Stimulated activated CD8-positive, alpha-beta memory T cell treated with anti-CD3 and anti-CD28 coated beads, Interleukin-7, amount 100 ng/mL, for 1 hour (primary cell): ENCODE data around the gene GALNT1.

Experiments
- DNase-seq, 2 donors: peaks; one replicate each; pipeline ENCODE4 v3.0.0-alpha.2; 2020; ENCODE audit warnings: low read depth in 2 of 2

The GALNT1 gene

DNA sequence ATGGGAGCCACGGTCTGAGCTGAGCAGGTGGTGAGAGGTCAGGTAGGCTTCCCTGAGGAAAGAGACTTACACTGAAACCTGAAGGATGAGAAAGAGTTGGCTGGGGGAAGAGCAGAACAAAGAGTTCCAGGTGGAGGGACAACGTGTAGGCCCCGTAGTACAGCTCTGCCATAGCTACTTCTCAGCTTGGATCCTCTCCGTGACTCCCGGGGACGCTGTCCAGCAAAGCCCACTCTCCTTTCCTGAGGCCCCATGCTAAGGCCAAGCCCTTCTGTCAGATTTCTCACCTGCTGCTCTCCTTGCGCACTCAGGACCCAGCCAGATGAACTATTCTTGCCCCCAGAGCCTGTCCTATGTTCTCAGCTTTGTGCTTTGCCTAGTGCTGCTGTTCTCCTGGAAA is 173.8 kb downstream of the GALNT1 start:
- no peak for DNase-seq

DNA sequence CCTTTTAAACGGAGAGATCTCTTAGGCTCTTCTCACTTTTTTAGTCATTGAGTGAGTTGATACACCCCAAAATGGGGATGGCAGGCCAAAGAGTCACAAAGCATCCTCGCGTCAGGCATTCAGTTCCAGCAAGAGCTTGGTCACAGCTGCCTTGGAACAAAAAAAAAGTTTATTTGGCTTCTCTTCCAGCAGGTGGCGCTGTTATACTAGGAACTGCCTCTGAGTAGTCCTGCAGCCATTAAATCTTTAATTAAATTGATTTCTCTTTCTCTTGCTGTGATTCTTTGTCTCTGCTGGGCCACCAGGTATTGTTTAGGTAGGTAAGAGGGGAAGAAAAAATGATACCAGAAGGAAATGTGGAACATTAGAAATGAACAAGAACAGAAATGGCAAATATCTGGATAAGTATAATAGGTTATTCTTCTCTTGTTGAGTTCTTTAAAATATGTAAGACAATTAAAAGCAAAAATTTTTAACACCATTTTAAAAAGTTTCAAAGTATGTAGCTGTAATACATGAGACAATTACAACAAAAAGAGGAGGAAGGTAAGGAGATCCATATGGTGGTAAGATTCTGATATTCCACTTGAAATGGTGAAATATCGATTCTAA is 175.1 kb downstream of the GALNT1 start:
- DNase-seq, result peak in 1 of 2 donors; percentile 22
